Activated CD8-positive, alpha-beta memory T cell treated with anti-CD3 and anti-CD28 coated beads, Interleukin-2, amount 50 U/mL, for 1 hour (primary cell): ENCODE results near the gene NPAS3.

Experiments used
- DNase-seq: peaks from one replicate; pipeline ENCODE4 v3.0.0-alpha.2; 2020; ENCODE audit errors: extremely low read depth

The NPAS3 gene

DNA sequence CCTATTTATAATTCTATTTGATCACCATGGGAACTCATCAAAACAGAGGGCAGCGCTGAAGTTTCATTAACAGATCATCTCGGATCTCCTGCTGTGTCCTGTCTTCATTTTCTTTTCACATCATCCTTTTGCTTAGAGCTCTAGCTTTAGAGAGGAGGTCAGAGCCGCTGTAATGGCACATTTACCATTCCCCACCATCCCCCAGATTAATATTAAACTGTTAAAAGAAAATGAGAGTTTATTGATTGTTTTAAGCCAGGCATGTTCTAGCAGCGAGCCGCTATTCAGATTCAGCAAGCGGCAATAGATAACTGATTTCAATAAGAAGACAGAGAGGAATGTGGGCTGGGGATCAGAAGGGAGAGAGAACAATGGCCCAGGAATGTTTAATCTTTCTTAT is 703.4 kb downstream of the NPAS3 start:
- DNase-seq: no peak

GRCh38 chr14:33642691-33643244 is 704.1 kb downstream of the NPAS3 start:
- no peak for DNase-seq

GRCh38 chr14:33643426-33644181 is 704.9 kb downstream of the NPAS3 start:
- DNase-seq: no peak

GRCh38 chr14:33646692-33647260 is 708.1 kb downstream of the NPAS3 start:
- no peak for DNase-seq

- no peak for DNase-seq
Observed at GRCh38 chr14:33647385-33647786, 708.7 kb downstream of the NPAS3 start.

DNA sequence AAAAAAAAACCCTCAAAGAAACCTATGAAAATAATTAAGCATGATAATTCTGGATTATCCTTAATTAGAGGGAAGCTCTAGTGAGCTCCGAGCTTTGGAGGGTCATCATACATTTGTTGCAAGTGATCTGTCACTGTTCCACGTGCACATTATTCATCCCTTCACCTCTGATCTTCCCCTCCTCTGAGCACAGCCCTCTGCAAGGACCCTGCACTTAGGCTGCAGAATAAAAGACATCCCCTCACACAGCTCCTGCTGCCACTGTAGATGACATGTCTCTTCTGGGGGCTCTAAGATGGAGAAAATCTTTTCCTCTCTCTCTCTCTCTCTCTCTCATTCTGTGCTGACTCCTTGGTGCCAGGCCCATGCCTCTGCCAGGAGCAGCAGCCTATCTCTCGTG is 711.8 kb downstream of the NPAS3 start:
- DNase-seq: no peak

- DNase-seq: no peak
Observed at GRCh38 chr14:33652566-33653307, 714.1 kb downstream of the NPAS3 start.

DNA sequence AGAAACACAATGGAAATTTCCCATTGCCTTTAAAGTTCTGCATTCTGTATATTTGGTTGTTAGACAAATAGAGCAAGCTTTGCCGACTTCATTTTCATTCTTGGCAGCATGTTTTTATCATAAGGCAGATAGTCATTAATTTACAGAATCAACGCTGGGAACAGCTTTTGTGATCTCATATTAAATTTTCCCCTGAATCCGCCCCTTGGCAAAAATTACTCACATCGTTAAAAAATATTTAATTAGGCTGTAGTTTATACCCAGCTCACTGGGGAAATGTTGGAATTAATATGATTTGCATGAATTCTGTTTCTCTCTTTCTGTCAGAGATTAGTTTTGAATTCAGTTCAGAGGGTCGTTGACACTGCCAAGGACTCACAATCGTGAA is 714.6 kb downstream of the NPAS3 start:
- DNase-seq: no peak

DNA sequence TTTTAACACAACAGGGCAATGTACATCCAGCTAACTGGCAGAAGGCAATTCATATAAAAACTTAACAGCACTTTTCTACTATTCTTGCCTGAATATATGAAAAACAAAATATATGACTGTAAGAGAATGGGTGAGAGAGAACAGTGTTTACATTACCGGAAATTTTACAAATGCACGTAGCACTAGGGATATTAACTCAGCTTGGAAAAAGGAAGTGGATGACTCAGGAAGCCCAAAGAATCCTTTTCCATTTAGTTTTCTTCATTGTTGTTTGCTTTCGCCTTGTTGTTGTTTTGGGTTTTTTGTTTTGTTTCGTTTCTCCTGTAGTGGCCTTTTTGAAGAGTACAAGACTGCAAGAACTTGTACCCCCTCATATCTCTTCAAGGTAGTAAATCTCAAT is 716.7 kb downstream of the NPAS3 start:
- DNase-seq: no peak

DNA sequence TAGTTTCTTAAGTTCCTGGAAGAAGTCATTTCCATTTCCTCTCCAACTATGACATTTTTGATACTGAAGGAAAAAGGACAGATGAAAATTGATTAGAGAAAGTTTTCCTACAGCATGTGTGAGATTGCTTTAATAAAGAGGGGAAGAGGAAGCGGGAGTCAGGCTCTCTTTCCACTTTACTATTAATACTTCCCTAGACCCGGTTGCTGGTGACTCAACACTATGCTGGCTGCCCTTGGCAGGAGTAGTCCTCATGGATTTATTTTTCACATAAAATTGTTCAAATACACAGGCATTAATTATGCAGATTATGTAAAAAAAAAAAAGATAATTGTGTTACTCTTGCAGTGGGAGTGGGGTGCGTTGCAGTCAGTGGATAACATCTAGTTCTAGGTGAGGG is 718.8 kb downstream of the NPAS3 start:
- DNase-seq: no peak

DNA sequence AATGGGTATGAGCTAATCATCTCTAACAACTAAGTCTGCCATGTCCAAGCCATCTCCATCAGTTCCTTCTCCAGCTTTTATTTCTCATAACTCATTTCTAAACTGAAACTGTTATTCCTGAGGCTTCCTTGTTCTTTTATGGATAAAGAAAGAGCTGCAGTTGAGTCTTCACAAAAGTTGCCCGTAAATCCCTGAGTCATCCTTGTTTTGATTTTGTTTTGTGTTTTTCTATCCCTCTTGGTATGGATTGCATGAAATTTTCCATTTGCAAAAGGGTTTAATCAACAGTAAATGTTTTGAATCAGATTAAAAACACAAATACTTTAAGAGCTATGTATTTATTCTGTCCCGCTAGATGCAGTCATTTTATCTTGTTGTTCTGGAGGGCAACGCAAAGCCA is 721.6 kb downstream of the NPAS3 start:
- no peak for DNase-seq

- no peak for DNase-seq
Observed at GRCh38 chr14:33661101-33661500, 722.4 kb downstream of the NPAS3 start.

DNA sequence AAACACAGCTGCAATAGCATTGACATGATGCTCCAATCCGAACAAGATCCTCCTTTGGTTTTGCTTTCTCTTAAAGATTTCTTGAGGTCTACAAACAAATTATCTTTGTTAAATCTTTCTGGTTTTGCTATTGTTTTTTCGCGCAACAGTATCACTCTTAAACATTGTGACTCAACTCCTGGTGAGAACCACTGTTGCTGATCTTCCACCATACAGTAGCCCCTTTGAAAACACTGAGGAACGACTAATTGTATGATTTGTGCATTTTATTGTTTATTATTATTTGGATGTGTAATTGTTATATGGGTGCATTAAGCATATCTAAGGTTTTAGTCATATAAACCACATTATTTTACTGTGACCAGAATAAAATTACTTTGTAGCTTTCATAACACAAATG is 729.4 kb downstream of the NPAS3 start:
- DNase-seq: no peak

DNA sequence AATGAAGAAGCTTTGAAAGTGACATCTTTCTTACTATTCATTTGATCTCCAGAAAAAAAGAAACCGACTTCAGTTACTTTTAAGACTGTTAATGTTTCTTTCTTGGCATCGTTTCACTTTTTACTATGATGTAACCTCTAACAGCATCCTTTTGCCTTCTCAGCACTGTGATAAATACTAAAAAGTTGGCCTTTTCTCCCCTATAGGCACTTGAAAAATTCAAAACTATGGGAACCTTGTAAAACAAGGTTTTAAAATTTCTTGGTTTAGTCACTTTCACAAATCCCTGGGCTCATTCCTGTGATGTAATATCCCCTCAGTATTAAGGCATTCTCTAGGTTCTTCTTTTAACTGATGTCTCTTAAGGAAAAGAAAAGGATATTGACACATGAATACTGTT is 730.4 kb downstream of the NPAS3 start:
- no peak for DNase-seq

DNA sequence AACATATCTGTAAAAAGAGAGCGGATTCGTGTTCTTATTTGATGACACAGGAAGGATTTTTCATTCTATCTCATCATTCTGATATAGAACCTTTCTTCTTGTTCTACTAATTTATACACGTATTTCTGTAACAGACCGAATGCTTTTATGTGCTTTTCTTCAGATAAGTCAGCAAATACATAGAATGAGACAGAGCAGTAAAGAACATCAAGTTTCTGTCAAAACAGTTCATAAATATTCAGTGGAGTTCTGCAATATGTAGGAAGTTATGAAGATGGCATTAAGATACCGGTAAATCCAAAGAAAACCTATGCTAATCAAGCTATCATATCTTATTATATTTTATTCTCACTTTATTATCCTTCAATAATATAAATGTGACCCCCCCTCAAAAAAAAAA is 731.6 kb downstream of the NPAS3 start:
- no peak for DNase-seq

DNA sequence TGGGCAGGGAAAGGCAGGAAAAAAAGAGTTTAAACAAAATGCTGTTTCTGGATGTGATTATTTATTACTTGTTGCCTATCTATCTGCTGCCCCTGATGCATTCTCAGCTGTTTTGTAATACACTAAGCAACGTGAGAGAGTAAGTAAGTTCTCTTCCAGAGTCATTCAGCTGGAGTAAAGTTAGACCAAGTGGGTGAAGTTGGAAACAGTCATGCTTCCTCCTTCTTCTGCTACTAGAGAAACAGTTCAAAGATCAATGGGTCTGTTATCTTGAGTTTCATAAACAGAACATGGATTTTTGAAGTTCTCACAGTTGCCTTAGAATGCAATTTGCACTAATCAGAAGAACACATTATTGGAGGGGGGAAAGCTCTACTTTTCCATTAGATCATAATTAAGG is 732.9 kb downstream of the NPAS3 start:
- no peak for DNase-seq

DNA sequence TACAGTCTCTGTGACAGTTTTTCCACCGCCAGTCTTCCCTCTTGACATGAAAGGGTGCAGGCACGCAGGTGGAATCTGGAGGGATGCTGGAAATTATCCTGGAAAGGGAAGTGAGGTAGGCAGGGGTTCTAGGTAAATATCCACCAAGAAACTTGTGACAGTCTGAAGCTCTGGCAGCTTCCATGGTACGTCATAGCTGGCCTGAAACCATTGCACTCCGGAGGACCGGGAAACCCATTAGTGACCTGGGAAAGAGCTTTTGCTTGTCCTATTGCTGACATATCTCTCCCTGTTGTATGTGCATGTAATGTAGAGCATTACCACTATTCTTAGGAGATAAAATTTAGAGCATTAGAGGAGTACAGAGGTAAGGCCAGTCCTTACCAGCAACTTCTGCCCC is 736.2 kb downstream of the NPAS3 start:
- DNase-seq: no peak

DNA sequence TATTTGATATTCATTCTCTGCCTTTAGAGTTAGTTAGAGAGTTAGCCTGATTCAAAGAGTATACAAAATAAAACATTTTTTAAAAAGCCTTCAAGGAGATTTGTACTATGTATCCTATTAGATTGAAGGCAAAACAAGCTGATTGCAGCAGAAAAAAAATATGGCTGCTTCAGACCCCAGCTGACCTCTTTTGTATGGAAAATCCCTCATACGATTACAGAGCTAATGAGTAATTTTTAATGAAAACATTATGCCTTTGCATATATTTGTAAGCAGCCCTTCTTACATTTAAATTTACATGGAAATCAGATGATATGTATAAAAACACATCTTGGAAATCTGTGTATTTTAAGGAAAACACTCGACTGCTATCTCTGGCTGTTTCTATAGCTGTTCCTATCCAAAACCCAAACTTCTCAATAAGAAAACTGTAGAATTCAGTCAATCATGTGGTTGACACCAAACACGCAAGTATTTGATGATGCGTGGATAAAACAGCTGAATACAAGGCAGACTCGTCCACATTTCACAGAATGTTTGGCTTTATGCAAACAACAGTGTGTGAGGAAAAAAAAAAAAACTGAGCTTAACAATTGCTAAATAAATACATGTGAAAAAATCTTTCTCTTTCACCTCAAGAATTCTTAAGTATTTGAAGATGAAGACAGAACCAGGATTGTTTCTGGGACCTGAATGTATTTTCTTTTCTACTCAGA is 736.9 kb downstream of the NPAS3 start:
- DNase-seq: no peak

- no peak for DNase-seq
Observed at GRCh38 chr14:33676135-33676566, 737.5 kb downstream of the NPAS3 start.

DNA sequence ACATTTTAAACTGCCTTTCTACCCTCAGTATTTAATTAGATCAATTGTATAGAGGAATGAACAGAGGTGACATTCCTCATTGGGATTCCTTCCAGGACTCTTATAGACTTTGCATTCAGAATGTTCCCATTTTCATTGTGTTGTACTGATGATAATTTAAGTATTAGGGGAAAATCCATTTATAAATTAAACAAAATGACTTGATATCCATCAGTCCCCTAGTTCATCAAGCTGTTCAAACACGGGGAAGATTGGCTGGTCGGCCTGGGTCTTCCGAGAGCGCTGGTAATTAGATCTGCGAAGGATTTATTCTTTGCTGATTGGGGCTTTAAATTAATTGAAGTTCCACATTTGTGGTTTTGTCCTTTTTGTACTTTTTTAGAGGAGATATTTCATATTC is 738.2 kb downstream of the NPAS3 start:
- no peak for DNase-seq

DNA sequence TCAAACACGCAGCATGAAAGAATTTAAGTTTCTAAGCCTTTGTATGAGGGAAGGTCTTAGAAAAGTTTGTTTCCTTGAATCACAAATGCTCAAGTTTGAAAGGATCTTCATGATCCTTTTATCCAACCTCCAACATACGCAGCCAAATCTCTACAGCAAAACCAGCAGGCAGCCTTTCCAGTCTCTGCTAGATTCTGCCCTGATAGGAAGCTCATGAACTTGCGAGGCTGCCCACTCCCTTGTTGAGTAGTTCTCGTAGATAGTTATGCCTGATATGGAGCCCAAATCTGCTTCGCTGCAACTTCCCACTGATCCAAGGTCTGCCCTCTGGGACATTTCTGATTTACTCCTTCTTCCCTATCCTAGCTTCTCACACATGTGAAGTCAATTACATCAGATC is 739.3 kb downstream of the NPAS3 start:
- no peak for DNase-seq

DNA sequence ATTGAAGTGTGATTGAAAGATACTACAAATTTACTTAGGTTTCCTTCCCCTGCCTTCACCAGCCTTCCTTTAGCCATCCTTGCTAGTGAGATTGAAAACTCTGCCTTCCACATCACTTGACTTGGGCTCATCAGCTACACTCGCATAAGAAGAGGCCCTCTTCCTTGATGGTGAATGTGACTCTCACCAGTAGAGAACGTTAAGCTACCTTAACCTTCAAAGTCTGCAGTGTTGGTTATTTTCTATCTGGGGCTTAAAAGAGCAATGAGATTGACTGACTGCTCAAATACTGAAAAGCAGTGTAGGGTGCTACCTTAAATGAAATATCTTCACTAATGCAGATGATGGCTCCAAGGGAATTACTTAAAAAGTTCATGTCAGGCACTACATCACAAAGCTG is 740.3 kb downstream of the NPAS3 start:
- no peak for DNase-seq
